IMR-90 (cell line): ENCODE results near the gene ZNF341. TPM values are rescaled to one million over a fixed set of nuclear protein-coding genes. Genes with fewer than 3 reads are reported as not detected.

ENCODE experiments used
- ATAC-seq: fragments of 200-7000 bp; cut with Tn5 transposase; 2 replicates; pipeline ENCODE4 v1.9.1; 2020; ENCODE audit warnings: low read depth, mild to moderate bottlenecking, moderate library complexity
- BruUV-seq: library from RNA; stranded (reverse); fragments of 400-500 nt; replicated peaks from 2 replicates; lab custom pipeline; 2021; lab: Mats Ljungman, UMichigan
- CTCF ChIA-PET: fragments of 300-600 bp; formaldehyde crosslinking; extraction: SDS; loops from one replicate; lab custom pipeline; 2021; ENCODE audit warnings: antibody characterized with exemption; lab: Yijun Ruan, JAX
- POLR2A ChIA-PET: fragments of 300-600 bp; sonication (Branson Sonifier 250); formaldehyde crosslinking; loops from one replicate; lab custom pipeline; 2022; ENCODE audit warnings: antibody characterized with exemption; ENCODE audit not compliant: unreplicated experiment; lab: Charles Lee
- DNase-seq: peaks from one replicate; pipeline ENCODE4 v3.0.0; 2013
- H2AFZ ChIP-seq: replicated peaks from 2 replicates; pipeline ENCODE3; 2013; ENCODE audit warnings: low read length, mild to moderate bottlenecking; ENCODE audit not compliant: poor library complexity
- H2AK5ac ChIP-seq: 2 replicates; pipeline ENCODE4 v1.6.1; 2013; ENCODE audit warnings: low read depth, low read length, inconsistent platforms
- H2AK9ac ChIP-seq: replicated peaks from 2 replicates; pipeline ENCODE3; 2013; ENCODE audit warnings: mild to moderate bottlenecking, low read depth, low read length, moderate library complexity; ENCODE audit not compliant: poor library complexity
- H2BK120ac ChIP-seq: 2 replicates; pipeline ENCODE4 v1.6.1; 2013; ENCODE audit warnings: low read depth, low read length, inconsistent platforms
- H2BK15ac ChIP-seq: 3 replicates; pipeline ENCODE4 v1.6.1; 2013; ENCODE audit warnings: low read depth, low read length, inconsistent platforms
- H2BK20ac ChIP-seq: 2 replicates; pipeline ENCODE4 v1.6.1; 2013; ENCODE audit warnings: low read depth, mild to moderate bottlenecking, inconsistent platforms, low read length, moderate library complexity
- H2BK5ac ChIP-seq: 2 replicates; pipeline ENCODE4 v1.6.1; 2013; ENCODE audit warnings: mild to moderate bottlenecking, low read depth, low read length, inconsistent platforms; ENCODE audit not compliant: poor library complexity, severe bottlenecking
- H3K14ac ChIP-seq: replicated peaks from 2 replicates; pipeline ENCODE4 v1.6.1; 2013; ENCODE audit warnings: low read depth, low read length, inconsistent platforms
- H3K18ac ChIP-seq: 2 replicates; pipeline ENCODE4 v1.6.1; 2013; ENCODE audit warnings: low read depth, low read length, control low read depth
- H3K23ac ChIP-seq: 2 replicates; pipeline ENCODE4 v1.6.1; 2013; ENCODE audit warnings: low read depth, low read length, inconsistent platforms
- H3K27ac ChIP-seq: 2 replicates; pipeline ENCODE4 v1.5.1; 2013; ENCODE audit warnings: mild to moderate bottlenecking, control low read depth, low read length; ENCODE audit not compliant: insufficient read depth
- H3K27me3 ChIP-seq: 2 replicates; pipeline ENCODE4 v1.6.1; 2013; ENCODE audit warnings: low read length; ENCODE audit not compliant: control insufficient read depth, insufficient read depth
- H3K36me3 ChIP-seq: 2 replicates; pipeline ENCODE4 v1.6.1; 2013; ENCODE audit warnings: low read length, mixed read lengths; ENCODE audit not compliant: control insufficient read depth, insufficient read depth
- H3K4ac ChIP-seq: 2 replicates; pipeline ENCODE4 v1.6.1; 2013; ENCODE audit warnings: low read depth, low read length, inconsistent platforms
- H3K4me1 ChIP-seq: 2 replicates; pipeline ENCODE4 v1.6.1; 2013; ENCODE audit warnings: low read length, mixed read lengths; ENCODE audit not compliant: control insufficient read depth, insufficient read depth
- H3K4me2 ChIP-seq: 2 replicates; pipeline ENCODE4 v1.6.1; 2013; ENCODE audit warnings: low read depth, mild to moderate bottlenecking, control low read depth, low read length, moderate library complexity
- H3K4me3 ChIP-seq: 2 replicates; pipeline ENCODE4 v1.5.1; 2013; ENCODE audit warnings: low read depth, mild to moderate bottlenecking, control low read depth, low read length, moderate library complexity; ENCODE audit not compliant: insufficient read depth
- H3K56ac ChIP-seq: 2 replicates; pipeline ENCODE4 v1.6.1; 2013; ENCODE audit warnings: low read length, inconsistent platforms; ENCODE audit not compliant: insufficient read depth; ENCODE audit errors: extremely low read depth
- H3K79me1 ChIP-seq, 2 experiments: 2 replicates each; pipeline ENCODE4 v1.6.1; 2013; ENCODE audit warnings: low read length in 2 of 2, inconsistent platforms in 1 of 2, low read depth in 1 of 2
- H3K9ac ChIP-seq: 2 replicates; pipeline ENCODE4 v1.6.1; 2013; ENCODE audit warnings: low read depth, low read length, control low read depth
- H3K9me1 ChIP-seq: 2 replicates; pipeline ENCODE4 v1.6.1; 2013; ENCODE audit warnings: low read length, inconsistent platforms; ENCODE audit not compliant: insufficient read depth
- H3K9me3 ChIP-seq: 2 replicates; pipeline ENCODE4 v1.6.1; 2013; ENCODE audit warnings: low read length; ENCODE audit not compliant: control insufficient read depth, insufficient read depth
- H4K20me1 ChIP-seq: 2 replicates; pipeline ENCODE4 v1.6.1; 2013; ENCODE audit warnings: low read length, inconsistent platforms; ENCODE audit not compliant: insufficient read depth
- H4K5ac ChIP-seq: 2 replicates; pipeline ENCODE4 v1.6.1; 2013; ENCODE audit warnings: mild to moderate bottlenecking, low read depth, low read length, control low read depth
- H4K8ac ChIP-seq, 2 experiments: 2 replicates each; pipeline ENCODE4 v1.6.1; 2013; ENCODE audit warnings: low read depth in 2 of 2, low read length in 2 of 2, control low read depth in 1 of 2, inconsistent platforms in 1 of 2
- H4K91ac ChIP-seq: 2 replicates; pipeline ENCODE4 v1.6.1; 2013; ENCODE audit warnings: low read depth, low read length, inconsistent platforms; ENCODE audit not compliant: insufficient read depth
- BHLHE40 ChIP-seq: fragments of 150-350 bp; IDR thresholded peaks from 2 replicates; pipeline ENCODE4 v1.6.1; 2016; ENCODE audit warnings: mild to moderate bottlenecking, low read depth, low read length
- CEBPB ChIP-seq: IDR thresholded peaks from 2 replicates; pipeline ENCODE4 v1.6.1; 2012; ENCODE audit warnings: low read depth, low read length, improper control_type of control experiment
- CHD1 ChIP-seq: IDR thresholded peaks from 2 replicates; pipeline ENCODE4 v1.6.1; 2012; ENCODE audit warnings: low read depth, low read length, improper control_type of control experiment
- CTCF ChIP-seq: conservative IDR thresholded peaks from 2 replicates; pipeline ENCODE4 v1.5.1; 2012; ENCODE audit warnings: mild to moderate bottlenecking, low read depth, low read length, improper control_type of control experiment
- ELK1 ChIP-seq: fragments of 150-350 bp; IDR thresholded peaks from 2 replicates; pipeline ENCODE4 v1.6.1; 2016; ENCODE audit warnings: low read depth, mild to moderate bottlenecking, low read length, moderate library complexity, borderline replicate concordance
- FOS ChIP-seq: fragments of 150-350 bp; IDR thresholded peaks from 2 replicates; pipeline ENCODE4 v1.6.1; 2016; ENCODE audit warnings: low read depth, low read length
- MAFK ChIP-seq: IDR thresholded peaks from 2 replicates; pipeline ENCODE4 v1.6.1; 2012; ENCODE audit warnings: low read depth, low read length, improper control_type of control experiment
- MAZ ChIP-seq: IDR thresholded peaks from 2 replicates; pipeline ENCODE4 v1.6.1; 2012; ENCODE audit warnings: low read depth, mild to moderate bottlenecking, low read length, improper control_type of control experiment, moderate library complexity, borderline replicate concordance
- MXI1 ChIP-seq: IDR thresholded peaks from 2 replicates; pipeline ENCODE4 v1.6.1; 2012; ENCODE audit warnings: low read depth, mild to moderate bottlenecking, low read length, moderate library complexity, borderline replicate concordance
- NFE2L2 ChIP-seq: fragments of 150-350 bp; IDR thresholded peaks from 2 replicates; pipeline ENCODE4 v1.6.1; 2016; ENCODE audit warnings: low read depth, mild to moderate bottlenecking, low read length
- POLR2A ChIP-seq: IDR thresholded peaks from 2 replicates; pipeline ENCODE4 v1.6.1; 2012; ENCODE audit warnings: mild to moderate bottlenecking, low read depth, low read length
- RAD21 ChIP-seq: IDR thresholded peaks from 2 replicates; pipeline ENCODE4 v1.6.1; 2012; ENCODE audit warnings: low read length, improper control_type of control experiment
- RCOR1 ChIP-seq: IDR thresholded peaks from 2 replicates; pipeline ENCODE4 v1.6.1; 2012; ENCODE audit warnings: mild to moderate bottlenecking, low read length, improper control_type of control experiment; ENCODE audit not compliant: insufficient replicate concordance
- RFX5 ChIP-seq: IDR thresholded peaks from 2 replicates; pipeline ENCODE4 v1.8.0; 2012; ENCODE audit warnings: low read depth, mild to moderate bottlenecking, low read length, moderate library complexity
- SMC3 ChIP-seq: fragments of 150-350 bp; IDR thresholded peaks from 2 replicates; pipeline ENCODE4 v1.6.1; 2016; ENCODE audit warnings: low read depth, mild to moderate bottlenecking, antibody characterized with exemption, low read length, moderate library complexity
- WGBS, 2 experiments: methylation state at CpG; one replicate each; pipeline versions ENCODE4 v1.1.5 to v1.1.7; 2013; ENCODE audit warnings: missing lambda C conversion rate in 2 of 2; ENCODE audit not compliant: insufficient read length in 1 of 2; ENCODE audit errors: extremely low coverage in 2 of 2; 5-methylcytosine and 5-hydroxymethylcytosine counted together
- dilution Hi-C: fragments of 300-500 bp; cut with HindIII; formaldehyde crosslinking; loops from one replicate; pipeline ENCODE4 v1.14.3; 2018; ENCODE audit warnings: low sequenced_read_pairs; ENCODE audit not compliant: unreplicated experiment
- in situ Hi-C: fragments of 300-500 bp; cut with MboI; formaldehyde crosslinking; loops from 3 replicates; pipeline ENCODE4 v1.14.3; 2019; ENCODE audit warnings: low sequenced_read_pairs, inconsistent platforms, mixed read lengths
- intact Hi-C: fragments of 100-400 bp; cut with micrococcal nuclease; formaldehyde crosslinking; loops from 2 replicates; pipeline ENCODE4 v1.10.0; 2022
- polyA plus RNA-seq, 3 experiments: library from polyadenylated mRNA; depleted of rRNA; stranded (reverse); fragments of >200 nt; gene quantifications; 2 replicates each; pipeline ENCODE4 v1.2.3, GENCODE V29; 2012; ENCODE audit warnings: low replicate concordance in 1 of 3
- total RNA-seq: library from RNA; depleted of rRNA; stranded (reverse); fragments of >200 nt; gene quantifications from 2 replicates; pipeline ENCODE4 v1.2.3, GENCODE V29; 2012
- TF ChIP-seq, protein P1 (sequence below): fragments of 150-350 bp; IDR thresholded peaks from 2 replicates; pipeline ENCODE4 v1.6.1; 2017; ENCODE audit warnings: mild to moderate bottlenecking, antibody characterized with exemption, low read length, low read depth

Gene ZNF341
- total and polyA plus RNA-seq, 2 of the 4 experiments (the other 2 are of a cell fraction), result 1.1 to 3.4 TPM

DNA sequence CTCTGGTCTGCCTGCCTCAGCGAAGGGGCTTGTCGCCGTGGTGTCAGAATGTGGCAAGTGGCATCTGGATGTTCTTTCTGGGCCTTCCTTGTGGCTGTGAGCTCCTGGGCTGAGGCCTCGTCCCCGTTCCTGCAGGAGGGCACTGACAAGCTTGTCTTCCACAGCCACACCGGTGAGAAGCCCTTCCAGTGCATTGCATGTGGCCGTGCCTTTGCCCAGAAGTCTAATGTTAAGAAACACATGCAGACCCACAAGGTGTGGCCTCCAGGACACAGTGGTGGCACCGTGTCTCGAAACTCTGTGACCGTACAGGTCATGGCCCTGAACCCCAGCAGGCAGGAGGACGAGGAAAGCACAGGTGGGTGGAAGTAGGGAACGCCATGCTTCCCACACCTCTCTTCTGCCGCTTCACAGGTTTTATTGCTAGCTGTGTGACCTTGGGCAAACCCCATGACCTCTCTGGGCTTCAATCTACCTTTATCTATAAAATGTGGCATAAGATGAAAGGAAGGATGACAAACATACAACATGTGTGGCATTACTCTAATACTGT, 30.0 kb downstream of the ZNF341 start:
- Histone ChIP-seq H3K4me1 (no peaks in the 10 kb centered on the region), H2BK120ac (no peak overlapping the region), H3K14ac (no peak overlapping the region), H3K27ac (no peak overlapping the region), H3K4me2 (no peak overlapping the region), H3K23ac (no peak overlapping the region), H3K9me3 (0 out of 2 replicates have a peak, but pooled peaks cover 2% of the 10 kb centered on the region), H2BK15ac (no peak overlapping the region), H2AK9ac (no peak overlapping the region), H2AK5ac (no peak overlapping the region), H3K79me1 (no peaks in the 10 kb centered on the region), H3K9ac (no peak overlapping the region), H3K9me1 (peaks cover 6% of the 10 kb centered on the region; the same call in 1 of the 2 replicates), H2BK5ac (no peak overlapping the region), H3K4me3 (no peak overlapping the region), H3K36me3 (peaks cover 16% of the 10 kb centered on the region; the same call in 1 of the 2 replicates), H3K27me3 (no peaks in the 10 kb centered on the region), H3K4ac (no peak overlapping the region), H4K20me1 (no peaks in the 10 kb centered on the region), H4K5ac (no peak overlapping the region), H4K8ac (no peak overlapping the region), H4K91ac (no peak overlapping the region), H3K18ac (no peak overlapping the region), H2AFZ (no peak overlapping the region), H3K56ac (no peak overlapping the region), H2BK20ac (no peak overlapping the region)
- DNase-seq (no peak), ATAC-seq (no peak)
- ChIA-PET POLR2A (no interaction called here), CTCF (no interaction called here)
- WGBS, 2 experiments, result 78% methylated on average over 4 of the region's 13 CpGs; no CpG with 5 or more reads in 1 of the 2 experiments
- dilution Hi-C loops, result no loop called here
- TF ChIP-seq RFX5 (no peak), NFE2L2 (no peak), FOS (no peak), MAZ (no peak), RCOR1 (no peak), CEBPB (no peak), CHD1 (no peak), RAD21 (no peak), MXI1 (no peak), MAFK (no peak), CTCF (no peak), POLR2A (no peak), SMC3 (no peak), BHLHE40 (no peak), ELK1 (no peak)
- TF ChIP-seq, protein P1, sequence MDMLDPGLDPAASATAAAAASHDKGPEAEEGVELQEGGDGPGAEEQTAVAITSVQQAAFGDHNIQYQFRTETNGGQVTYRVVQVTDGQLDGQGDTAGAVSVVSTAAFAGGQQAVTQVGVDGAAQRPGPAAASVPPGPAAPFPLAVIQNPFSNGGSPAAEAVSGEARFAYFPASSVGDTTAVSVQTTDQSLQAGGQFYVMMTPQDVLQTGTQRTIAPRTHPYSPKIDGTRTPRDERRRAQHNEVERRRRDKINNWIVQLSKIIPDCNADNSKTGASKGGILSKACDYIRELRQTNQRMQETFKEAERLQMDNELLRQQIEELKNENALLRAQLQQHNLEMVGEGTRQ, result no peak
- in situ Hi-C loops, result no loop called here
- no TSS peak for BruUV-seq
- intact Hi-C loops, result no loop called here
